ENCODE data around the gene PNKP. TPM values are rescaled to one million over a fixed set of nuclear protein-coding genes. Genes with fewer than 3 reads are reported as not detected.

PNKP gene
- total and polyA plus RNA-seq, 9 of the 15 experiments (the other 6 are each of a cell fraction or from before 2014, with no cell fraction given): 2.8 to 85.4 (median 25.3) TPM

DNA sequence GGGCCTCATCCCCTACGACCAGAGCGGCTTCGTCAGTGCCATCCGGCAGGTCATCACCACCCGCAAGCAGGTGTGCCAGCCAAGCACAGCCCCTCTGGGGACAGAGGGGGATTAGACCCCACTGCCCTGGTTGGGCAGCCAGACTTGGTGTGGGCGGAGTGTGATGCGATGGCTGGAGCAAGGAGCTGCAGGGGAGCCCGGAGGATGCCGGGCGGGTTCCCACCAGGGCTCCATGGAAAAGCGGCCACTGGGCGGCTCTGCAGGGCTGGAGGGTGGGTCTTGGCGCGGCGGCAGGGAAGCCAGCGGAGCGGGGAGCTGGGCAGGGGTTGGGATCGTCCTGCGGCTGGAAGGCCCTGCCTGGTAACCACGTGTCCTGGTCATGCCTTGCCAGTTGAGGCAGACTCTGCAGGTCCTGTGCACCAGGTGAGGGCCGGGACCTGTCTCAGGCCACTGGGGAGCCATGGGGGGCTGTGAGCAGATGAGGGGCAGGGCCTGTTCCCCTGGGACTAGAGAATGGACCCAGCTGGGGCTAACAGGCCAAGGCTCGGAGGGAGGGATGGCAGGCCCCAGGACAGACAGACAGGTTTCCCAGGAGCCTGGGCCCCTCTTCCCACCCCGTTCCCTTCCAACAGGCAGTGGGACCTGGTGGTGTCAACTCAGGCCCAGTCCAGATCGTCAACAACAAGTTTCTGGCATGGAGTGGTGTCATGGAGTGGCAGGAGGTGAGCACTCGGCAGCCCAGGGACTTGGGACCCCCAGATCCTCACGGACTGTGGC, 10.1 kb downstream of the PNKP start (continued):
- TF ChIP-seq SMARCA5 (IDR thresholded peaks at IDR 0.05) (peak; percentile 44; the same call in 1 of the 2 replicates), FIP1L1 (IDR thresholded peaks at IDR 0.05; ENCODE audit: low read depth, low read length, poor library complexity, severe bottlenecking) (peak; percentile 46), EWSR1 (IDR thresholded peaks at IDR 0.05; ENCODE audit: borderline replicate concordance, low read depth, partially characterized antibody) (no peak), EHMT2 (IDR thresholded peaks at IDR 0.05) (no peak), TAL1 (IDR thresholded peaks at IDR 0.05) (no peak), POLR2G (IDR thresholded peaks at IDR 0.05; ENCODE audit: low read depth, low read length) (peak; percentile 78), OTX1 (CRISPR knock-in tag; IDR thresholded peaks at IDR 0.05) (no peak), POLR3G (IDR thresholded peaks at IDR 0.05; ENCODE audit: extremely low read depth, insufficient read length, insufficient replicate concordance) (no peak), KAT7 (CRISPR knock-in tag; IDR thresholded peaks at IDR 0.05; ENCODE audit: borderline replicate concordance) (no peak), IRF2 (CRISPR knock-in tag; IDR thresholded peaks at IDR 0.05) (no peak), CTBP1 (IDR thresholded peaks at IDR 0.05; ENCODE audit: borderline replicate concordance) (no peak), MBD2 (IDR thresholded peaks at IDR 0.05; ENCODE audit: borderline replicate concordance, low read depth) (0 out of 2 replicates have a peak, but pooled peaks have one; percentile 5), RFX1 (IDR thresholded peaks at IDR 0.05) (no peak), CBFB (CRISPR knock-in tag; IDR thresholded peaks at IDR 0.05) (no peak), SRSF9 (IDR thresholded peaks at IDR 0.05; ENCODE audit: borderline replicate concordance, low read depth, low read length) (no peak), TAF7 (tag; IDR thresholded peaks at IDR 0.05) (no peak), ZNF707 (CRISPR knock-in tag; conservative IDR thresholded peaks at IDR 0.05) (no peak), ELF2 (CRISPR knock-in tag; IDR thresholded peaks at IDR 0.05) (no peak), DNMT1 (IDR thresholded peaks at IDR 0.05) (no peak), PTRF (tag; IDR thresholded peaks at IDR 0.05) (no peak), ZNF212 (CRISPR knock-in tag; IDR thresholded peaks at IDR 0.05) (no peak)
- TF ChIP-seq, protein P1, sequence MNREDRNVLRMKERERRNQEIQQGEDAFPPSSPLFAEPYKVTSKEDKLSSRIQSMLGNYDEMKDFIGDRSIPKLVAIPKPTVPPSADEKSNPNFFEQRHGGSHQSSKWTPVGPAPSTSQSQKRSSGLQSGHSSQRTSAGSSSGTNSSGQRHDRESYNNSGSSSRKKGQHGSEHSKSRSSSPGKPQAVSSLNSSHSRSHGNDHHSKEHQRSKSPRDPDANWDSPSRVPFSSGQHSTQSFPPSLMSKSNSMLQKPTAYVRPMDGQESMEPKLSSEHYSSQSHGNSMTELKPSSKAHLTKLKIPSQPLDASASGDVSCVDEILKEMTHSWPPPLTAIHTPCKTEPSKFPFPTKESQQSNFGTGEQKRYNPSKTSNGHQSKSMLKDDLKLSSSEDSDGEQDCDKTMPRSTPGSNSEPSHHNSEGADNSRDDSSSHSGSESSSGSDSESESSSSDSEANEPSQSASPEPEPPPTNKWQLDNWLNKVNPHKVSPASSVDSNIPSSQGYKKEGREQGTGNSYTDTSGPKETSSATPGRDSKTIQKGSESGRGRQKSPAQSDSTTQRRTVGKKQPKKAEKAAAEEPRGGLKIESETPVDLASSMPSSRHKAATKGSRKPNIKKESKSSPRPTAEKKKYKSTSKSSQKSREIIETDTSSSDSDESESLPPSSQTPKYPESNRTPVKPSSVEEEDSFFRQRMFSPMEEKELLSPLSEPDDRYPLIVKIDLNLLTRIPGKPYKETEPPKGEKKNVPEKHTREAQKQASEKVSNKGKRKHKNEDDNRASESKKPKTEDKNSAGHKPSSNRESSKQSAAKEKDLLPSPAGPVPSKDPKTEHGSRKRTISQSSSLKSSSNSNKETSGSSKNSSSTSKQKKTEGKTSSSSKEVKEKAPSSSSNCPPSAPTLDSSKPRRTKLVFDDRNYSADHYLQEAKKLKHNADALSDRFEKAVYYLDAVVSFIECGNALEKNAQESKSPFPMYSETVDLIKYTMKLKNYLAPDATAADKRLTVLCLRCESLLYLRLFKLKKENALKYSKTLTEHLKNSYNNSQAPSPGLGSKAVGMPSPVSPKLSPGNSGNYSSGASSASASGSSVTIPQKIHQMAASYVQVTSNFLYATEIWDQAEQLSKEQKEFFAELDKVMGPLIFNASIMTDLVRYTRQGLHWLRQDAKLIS (CRISPR knock-in tag; IDR thresholded peaks at IDR 0.05): no peak
- TF ChIP-seq, protein P2, sequence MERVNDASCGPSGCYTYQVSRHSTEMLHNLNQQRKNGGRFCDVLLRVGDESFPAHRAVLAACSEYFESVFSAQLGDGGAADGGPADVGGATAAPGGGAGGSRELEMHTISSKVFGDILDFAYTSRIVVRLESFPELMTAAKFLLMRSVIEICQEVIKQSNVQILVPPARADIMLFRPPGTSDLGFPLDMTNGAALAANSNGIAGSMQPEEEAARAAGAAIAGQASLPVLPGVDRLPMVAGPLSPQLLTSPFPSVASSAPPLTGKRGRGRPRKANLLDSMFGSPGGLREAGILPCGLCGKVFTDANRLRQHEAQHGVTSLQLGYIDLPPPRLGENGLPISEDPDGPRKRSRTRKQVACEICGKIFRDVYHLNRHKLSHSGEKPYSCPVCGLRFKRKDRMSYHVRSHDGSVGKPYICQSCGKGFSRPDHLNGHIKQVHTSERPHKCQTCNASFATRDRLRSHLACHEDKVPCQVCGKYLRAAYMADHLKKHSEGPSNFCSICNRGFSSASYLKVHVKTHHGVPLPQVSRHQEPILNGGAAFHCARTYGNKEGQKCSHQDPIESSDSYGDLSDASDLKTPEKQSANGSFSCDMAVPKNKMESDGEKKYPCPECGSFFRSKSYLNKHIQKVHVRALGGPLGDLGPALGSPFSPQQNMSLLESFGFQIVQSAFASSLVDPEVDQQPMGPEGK (CRISPR knock-in tag; IDR thresholded peaks at IDR 0.05; ENCODE audit: borderline replicate concordance): no peak
